Activated naive CD4-positive, alpha-beta T cell (primary cell): Measurements from ENCODE around the gene DGKI.

Experiments
- DNase-seq, 4 experiments: peaks; one replicate each; lab custom pipeline; 2025; lab: John Stamatoyannopoulos, UW

Gene DGKI

GRCh38 chr7:137408126-137408525, 438.6 kb downstream of the DGKI start:
- no peak for DNase-seq

- no peak for DNase-seq
Observed at GRCh38 chr7:137407078-137407477, 439.7 kb downstream of the DGKI start.

GRCh38 chr7:137404660-137405317, 442.0 kb downstream of the DGKI start:
- DNase-seq: no peak

- DNase-seq: no peak
Observed at GRCh38 chr7:137403353-137403695, 443.4 kb downstream of the DGKI start.

- DNase-seq: no peak
Observed at GRCh38 chr7:137402536-137403352, 444.0 kb downstream of the DGKI start.

GRCh38 chr7:137399827-137400823, 446.6 kb downstream of the DGKI start:
- no peak for DNase-seq

GRCh38 chr7:137396051-137396450, 450.7 kb downstream of the DGKI start:
- DNase-seq: no peak

GRCh38 chr7:137395420-137395819, 451.4 kb downstream of the DGKI start:
- no peak for DNase-seq

GRCh38 chr7:137393570-137393969, 453.2 kb downstream of the DGKI start:
- DNase-seq: no peak

- no peak for DNase-seq
Observed at GRCh38 chr7:137390076-137390475, 456.7 kb downstream of the DGKI start.

GRCh38 chr7:137388916-137389315, 457.9 kb downstream of the DGKI start:
- no peak for DNase-seq

GRCh38 chr7:137386966-137387365, 459.8 kb downstream of the DGKI start:
- no peak for DNase-seq

- no peak for DNase-seq
Observed at GRCh38 chr7:137381045-137381444, 465.7 kb downstream of the DGKI start.

- no peak for DNase-seq
Observed at GRCh38 chr7:137373507-137373906, 473.3 kb downstream of the DGKI start.

- no peak for DNase-seq
Observed at GRCh38 chr7:137371616-137372015, 475.2 kb downstream of the DGKI start.

- no peak for DNase-seq
Observed at GRCh38 chr7:137366995-137367394, 479.8 kb downstream of the DGKI start.

GRCh38 chr7:137363683-137364082, 483.1 kb downstream of the DGKI start:
- no peak for DNase-seq

GRCh38 chr7:137360087-137360679, 486.6 kb downstream of the DGKI start:
- DNase-seq: no peak

- no peak for DNase-seq
Observed at GRCh38 chr7:137354961-137355360, 491.8 kb downstream of the DGKI start.

- no peak for DNase-seq
Observed at GRCh38 chr7:137354396-137354795, 492.4 kb downstream of the DGKI start.

- DNase-seq: no peak
Observed at GRCh38 chr7:137351941-137352340, 494.8 kb downstream of the DGKI start.
